Left renal pelvis (tissue), 4 donors: ENCODE results near the gene AKR1B1. TPM values are rescaled to one million over a fixed set of nuclear protein-coding genes. Genes with fewer than 3 reads are reported as not detected.
A peak's percentile ranks its signal among the peaks of the same experiment; 100 is the strongest.

Experiments used
- DNase-seq, 4 donors: peaks; one replicate each; pipeline ENCODE4 v3.0.0-alpha.2; 2013; ENCODE audit warnings: low read depth in 4 of 4, low spot score in 3 of 4
- polyA plus RNA-seq, 4 donors: library from polyadenylated mRNA; unstranded; fragments of 120-200 nt; gene quantifications; one replicate each; pipeline ENCODE4 v1.2.1, GENCODE V29; 2013; ENCODE audit not compliant: insufficient read length in 4 of 4

AKR1B1 gene
- polyA plus RNA-seq, 4 donors = 67.7 to 111 (median 97.8) TPM

DNA sequence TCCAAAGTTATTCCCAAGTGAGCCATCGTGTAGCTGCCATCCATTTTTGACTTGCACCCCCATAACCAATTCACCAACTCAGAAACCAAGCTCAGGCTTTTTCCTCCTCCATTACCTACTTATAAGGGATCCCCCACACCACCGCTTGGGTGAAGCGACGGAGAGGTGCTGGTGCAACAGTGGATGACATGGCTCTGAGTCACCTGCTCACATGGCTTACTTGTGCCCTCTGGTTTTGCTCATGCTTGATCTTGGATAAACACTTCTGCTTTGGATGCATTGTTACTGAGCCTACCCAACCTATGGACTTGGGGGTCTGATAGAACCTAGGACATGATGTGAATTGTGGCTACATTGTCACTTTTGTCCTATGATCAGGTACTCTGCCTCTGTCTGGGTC, 12.0 kb upstream of the AKR1B1 start:
- no peak for DNase-seq

DNA sequence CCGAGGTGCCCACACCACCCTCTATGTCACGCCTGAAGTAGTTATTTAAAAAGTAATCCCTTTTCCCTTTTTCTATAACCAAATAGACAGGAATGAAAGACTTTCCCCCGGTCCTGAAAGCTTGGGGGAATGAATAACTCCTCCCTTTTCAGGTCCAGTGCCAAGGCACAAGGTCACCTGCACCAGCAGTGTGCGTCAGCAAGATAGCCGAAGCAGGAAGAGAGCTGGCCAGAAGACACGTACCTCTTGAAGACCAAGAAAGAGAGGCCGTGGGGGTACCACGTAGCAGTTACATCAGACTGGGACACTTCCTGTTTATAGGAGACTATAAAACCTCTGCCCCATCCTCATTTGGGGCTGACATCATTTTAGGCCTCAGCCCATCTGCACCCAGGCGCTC, 10.7 kb upstream of the AKR1B1 start:
- DNase-seq = no peak

DNA sequence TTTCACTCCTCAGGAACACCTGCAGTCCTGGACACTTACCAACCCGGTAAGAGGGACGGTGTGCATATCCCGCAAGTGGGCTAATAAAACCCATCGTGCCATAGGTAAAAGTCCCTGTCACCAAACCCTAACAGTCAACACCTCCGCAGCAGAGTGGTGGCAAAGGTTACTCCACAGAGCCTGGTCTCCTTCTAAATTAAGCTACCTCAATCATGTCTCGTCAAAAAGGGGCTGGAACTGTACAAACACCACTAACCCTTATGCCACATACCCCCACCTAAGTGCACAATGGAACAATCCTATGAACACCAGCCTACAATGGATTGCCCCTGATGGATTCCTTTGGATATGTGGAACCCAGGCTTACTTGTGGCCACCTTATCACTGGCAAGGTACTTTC, 9.6 kb upstream of the AKR1B1 start:
- DNase-seq = no peak

DNA sequence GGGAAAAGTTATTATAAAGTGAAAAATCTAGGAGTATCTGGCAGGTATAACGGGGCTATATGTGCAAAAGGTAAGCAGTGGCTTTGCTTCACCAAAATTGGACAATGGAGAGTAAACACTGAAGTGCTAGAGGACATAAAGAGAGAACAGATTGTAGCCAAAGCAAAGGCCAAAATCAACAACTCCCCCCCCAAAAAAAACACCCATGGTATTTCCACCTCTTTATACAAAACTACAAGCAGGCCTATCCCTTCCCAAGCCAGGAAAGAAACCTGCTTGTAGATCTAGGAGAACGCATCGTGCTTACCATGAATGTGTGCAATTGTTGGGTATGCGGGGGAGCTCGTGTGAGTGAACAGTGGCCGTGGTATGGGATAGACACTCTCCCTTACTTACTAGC, 9.2 kb upstream of the AKR1B1 start:
- no peak for DNase-seq

DNA sequence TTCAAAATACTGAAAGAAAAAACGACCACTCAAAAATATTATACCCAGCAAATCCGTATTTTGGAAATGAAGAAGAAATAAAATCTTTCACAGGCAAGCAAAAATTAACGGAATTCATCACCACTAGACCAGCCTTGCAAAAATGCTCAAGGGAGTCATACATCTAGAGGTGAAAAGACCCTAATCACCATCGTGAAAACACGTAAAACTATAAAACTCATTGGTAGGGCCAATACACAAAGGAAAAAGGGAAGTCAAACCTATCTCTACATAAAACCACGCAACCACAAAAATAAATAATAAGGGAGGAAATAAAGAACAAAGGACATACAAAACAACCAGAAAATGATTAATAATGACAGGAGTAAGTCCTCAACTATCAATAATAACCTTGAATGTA, 6.6 kb upstream of the AKR1B1 start:
- DNase-seq = no peak

DNA sequence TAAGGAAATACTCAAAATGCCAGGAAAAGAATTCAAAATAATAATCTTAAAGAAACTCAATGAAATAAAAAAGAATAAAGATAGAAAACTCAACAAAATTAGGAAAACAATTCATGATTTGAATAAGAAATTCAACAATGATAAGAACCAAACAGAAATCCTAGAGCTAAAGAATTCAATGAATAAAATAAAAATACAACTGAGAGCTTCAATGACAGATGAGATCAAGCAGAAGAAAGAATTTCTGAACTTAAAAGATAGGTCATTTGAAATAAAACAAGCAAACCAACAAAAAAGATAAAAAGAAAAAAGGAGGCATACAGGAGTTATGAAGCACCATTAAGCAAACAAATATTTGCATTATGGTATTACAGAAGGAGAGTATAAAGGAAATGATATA, 5.6 kb upstream of the AKR1B1 start:
- DNase-seq = no peak

DNA sequence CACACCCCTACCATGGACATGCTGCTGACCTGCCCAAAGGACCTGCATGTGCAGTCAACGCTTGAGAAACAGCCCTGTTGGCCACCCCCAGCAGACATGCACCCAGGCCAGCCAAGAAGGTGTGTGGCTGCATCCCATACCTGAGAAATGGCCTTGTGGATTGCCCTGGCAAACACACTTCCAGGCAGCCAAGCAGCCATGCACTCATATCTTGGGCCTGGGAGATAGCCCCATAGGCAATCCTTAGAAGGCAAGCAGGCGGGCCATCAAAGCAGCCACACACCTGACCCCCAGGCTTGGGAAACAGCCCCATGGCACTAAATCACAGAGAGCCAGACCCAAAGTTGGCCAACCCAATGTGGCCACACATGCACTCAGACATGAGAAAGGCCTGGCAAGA, 4.9 kb upstream of the AKR1B1 start:
- DNase-seq = no peak

DNA sequence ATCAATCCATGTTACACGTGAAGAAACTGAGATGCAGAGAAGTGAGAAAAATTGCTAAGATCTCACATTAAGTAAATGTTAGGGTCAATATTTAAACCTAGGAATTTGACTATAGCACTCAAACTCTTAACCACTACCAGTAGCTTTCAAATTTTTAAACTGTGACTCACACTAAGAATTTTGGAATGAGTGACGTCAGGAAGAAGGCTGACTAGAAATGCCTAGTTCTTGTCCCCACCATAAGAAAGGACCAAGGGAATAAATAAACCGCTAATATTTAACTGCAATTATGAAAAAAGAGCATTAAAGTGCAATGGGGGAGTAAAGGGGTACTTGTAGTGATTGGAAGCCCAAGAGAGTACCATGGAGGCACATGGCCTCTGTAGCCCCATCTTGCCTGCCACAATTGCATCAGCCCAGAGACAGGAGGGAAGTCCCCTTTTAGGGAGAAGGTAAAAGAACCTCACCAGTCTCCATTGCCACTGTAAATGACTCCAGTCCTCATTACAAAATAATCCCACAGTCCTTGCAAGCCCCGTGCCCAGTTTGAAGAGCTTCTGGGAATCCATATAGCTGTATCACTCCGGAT, 3.5 kb upstream of the AKR1B1 start:
- DNase-seq = no peak

DNA sequence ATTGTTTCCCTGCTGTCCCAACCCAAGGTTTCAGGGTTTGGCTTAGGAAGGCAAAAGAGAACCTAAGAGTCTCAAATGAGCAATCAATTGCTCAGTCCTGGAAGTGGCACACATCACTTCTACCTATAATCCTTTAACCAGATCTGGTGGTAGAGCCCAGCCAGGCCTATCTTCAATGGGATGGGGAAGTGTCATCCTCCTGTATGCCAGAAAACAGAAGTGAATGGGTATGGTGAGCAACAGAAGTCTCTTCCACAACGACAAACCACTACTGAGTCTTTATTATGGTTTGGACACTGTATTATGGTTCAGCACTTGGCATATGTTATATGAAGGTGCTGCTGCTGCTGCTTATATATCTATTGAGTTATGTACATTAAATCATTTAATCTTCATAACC, 3.0 kb upstream of the AKR1B1 start:
- no peak for DNase-seq

DNA sequence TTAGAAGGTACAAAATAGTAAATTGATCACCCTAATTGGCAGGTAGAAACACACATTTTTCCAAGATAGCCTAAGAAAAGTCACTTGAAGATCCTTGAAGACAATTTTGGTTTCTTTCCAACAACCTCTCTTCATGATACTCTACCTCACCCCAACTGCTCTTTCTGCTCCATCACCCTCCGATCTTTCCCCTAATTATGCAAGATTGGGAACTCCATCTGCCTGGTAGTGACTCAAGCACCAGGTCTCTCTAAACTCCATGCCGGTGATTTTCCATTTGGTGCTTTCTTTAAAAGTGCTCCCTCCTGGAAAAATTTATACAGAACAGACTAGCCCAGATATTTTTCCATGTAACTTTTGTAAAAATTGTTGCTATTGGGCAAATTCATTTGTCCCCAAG, 1.1 kb upstream of the AKR1B1 start:
- DNase-seq = no peak

DNA sequence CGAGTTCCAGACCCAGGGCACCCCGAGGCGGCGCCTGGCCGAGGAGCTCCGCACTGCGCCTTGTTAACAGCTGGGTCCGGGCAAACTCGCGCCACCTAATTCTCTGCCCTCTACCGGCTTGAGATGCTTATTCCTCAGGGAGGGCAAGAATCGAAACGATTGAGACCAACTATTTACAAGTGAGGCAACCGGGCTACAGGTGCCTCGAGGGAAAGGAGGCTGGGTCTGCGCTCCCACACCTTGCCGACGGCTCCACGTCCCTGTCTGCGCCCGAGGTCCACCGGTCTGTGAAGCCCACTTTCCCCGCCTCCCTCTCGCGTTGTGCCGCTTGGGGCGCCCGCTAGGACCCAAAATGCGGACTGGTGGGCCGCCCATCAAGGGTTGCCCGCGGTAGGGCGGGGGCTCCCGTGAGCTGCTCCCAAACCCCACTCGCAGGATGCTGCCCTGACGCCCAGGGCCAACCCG, 527 bp downstream of the AKR1B1 start:
- peak in 2 of 4 donors; percentile 18 to 45 for DNase-seq

DNA sequence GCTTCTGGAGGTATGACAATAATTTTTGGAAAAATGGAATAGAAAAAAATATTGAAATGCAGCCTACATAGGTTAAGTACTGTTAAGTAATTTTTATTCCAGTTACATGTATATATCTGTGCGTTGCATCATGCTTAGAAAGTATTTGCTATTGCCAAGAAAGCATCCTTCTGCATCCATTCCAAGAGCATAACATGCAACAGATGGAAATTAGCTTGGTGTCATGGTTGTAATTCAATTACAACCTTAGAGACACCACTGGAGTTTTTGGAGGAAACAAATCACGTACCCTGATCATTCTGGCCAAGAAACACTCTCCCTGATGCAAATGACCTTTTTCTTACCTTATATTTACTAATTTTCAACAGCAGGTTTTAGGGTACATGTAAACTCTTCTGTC, 1.7 kb downstream of the AKR1B1 start:
- DNase-seq = no peak

DNA sequence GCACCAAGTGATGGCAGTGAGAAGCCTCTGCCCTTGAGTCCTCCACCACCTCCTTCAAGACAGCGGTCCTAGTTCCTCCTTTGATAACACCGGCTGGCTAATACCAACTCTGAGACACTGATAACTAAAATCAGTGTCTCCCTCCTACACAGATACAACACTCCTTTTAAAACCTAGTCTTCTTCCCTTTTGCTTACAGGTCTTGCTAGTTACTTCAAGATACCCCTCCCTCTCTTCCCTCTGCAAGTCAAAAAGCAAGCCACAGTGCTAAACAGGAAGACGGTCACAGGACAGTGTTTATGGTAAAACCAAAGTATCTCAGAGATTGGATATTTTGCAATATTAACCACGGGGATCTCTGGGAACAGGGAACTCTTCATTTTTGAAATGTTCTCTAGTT, 4.6 kb downstream of the AKR1B1 start:
- DNase-seq = no peak

DNA sequence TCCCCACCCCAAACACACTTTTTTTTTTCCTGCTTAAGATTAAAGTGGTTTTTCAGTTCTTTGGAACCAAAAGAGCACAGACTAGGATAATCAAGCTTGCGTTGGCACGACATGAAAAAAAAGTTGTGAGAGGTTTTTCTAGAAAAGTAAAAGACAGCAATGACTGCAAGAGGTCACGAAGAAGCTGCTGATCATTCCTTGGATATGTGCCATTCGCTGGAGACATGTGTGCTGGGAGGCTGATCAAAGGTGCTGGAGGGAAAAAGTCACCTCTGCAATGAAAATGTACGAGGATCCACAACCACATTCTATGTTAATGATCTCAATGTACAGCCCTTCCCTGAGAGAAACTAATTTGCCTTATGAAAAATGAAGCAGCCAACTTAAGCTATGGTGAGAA, 5.4 kb downstream of the AKR1B1 start:
- no peak for DNase-seq

DNA sequence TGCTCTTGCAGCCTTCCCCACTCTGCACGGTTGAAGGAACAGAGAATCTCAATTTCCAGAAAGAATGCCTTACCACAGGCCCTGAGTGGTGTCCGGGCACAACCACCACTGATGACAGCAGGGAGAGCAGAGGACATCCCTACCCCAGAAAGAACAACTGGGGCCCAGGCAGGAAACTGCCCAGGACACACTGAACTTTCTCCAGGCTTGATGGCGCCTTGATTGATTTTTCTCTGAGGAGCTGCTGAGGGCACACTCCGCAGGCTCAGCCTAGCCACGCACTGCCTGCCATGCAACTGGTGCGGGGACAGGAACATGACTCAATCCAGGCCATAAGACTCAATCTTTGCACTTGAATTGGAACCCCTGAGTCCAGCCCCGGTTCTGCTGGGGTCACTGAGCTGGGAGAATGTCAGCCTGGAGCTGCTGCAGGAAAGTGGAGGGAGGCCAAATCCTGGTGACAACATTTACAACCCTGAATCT, 5.9 kb downstream of the AKR1B1 start:
- no peak for DNase-seq

DNA sequence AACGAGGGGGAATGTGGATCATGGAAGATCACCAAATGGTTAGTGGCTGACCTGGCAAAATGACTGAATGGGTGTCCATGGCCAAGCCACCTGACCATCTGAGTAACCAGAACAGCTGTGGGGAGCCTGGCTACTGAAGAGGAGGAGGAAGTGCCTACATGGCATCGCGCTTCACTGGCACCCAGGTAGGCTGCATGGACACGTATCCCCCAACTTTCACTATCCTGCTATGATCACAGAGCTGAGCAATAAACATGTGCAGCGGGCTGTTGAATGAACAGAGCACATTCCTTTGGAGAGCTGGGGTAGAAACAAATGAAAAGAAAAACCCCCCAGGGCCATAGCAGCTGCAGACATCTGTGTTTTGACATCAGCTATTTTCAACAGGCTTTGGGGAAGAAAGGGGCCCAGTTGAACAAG, 6.5 kb downstream of the AKR1B1 start:
- DNase-seq = peak in 3 of 4 donors; percentile 41 to 58 (median 51)

DNA sequence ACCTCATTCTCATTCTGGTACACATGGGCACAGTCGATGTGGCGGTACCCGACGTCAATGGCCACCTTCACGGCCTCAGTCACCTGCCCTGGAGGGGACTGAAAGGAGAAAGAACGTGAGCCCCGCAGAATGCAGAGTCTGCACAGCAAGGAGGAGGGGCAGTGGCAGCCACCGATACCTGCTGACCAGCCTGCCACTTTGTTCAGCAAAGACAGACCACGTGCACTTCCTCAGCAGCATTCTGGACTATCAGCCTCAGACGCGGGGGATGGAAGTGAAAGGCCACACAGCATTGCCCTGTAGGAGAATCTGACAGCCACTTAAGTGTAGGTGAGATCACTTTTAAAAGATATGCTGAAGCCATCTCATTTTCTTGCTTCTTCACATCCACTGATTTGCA, 7.2 kb downstream of the AKR1B1 start:
- DNase-seq = no peak

DNA sequence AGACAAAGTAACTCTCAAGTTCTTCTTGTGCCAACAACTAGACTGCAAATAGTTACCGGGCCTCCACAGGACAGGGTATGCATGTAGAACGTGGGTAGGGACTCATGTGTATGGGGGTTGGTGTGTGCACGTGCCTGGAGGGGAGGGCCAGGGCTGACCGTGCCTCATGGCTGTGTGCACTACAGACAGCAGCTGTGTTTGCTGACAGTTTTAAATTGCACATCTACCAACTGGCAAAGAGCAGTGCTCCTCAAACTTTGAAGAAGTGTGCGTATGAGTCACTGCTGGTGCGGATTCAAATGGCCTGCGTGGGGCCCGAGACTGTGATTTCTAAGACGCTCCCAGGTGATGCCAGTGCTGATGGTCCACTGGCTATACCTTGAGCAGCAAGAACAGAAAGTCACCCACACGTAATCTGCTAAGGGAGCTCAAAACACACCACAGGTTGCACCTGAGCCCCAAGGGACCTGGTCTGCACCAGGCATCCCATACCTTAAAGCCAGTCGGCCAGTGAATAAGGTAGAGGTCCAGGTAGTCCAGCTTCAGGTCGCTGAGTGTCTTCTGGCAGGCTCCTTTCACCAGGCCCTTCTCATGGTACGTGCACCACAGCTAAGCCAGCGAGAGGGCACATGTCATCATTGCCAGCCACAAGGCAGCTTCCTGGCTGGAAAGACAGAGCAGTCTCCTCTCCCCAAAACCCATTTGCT, 8.5 kb downstream of the AKR1B1 start:
- no peak for DNase-seq

DNA sequence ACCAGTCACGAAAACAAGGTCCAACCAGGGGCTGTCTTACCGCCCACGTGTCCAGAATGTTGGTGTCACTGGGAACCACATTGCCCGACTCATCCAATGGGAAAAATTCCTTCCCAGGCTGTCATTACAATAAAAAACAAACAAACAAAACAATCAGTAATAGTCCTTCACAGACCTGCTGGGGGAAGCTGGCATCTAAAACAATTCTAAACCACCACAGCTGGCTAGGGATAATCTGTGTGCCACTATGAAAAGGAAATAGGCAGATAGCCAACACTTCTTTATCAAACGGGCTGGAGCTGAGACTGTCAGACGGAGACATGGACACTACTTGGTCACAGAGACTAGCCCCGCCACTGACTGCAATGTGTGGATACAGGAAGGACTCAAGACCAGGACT, 9.2 kb downstream of the AKR1B1 start:
- DNase-seq = no peak

DNA sequence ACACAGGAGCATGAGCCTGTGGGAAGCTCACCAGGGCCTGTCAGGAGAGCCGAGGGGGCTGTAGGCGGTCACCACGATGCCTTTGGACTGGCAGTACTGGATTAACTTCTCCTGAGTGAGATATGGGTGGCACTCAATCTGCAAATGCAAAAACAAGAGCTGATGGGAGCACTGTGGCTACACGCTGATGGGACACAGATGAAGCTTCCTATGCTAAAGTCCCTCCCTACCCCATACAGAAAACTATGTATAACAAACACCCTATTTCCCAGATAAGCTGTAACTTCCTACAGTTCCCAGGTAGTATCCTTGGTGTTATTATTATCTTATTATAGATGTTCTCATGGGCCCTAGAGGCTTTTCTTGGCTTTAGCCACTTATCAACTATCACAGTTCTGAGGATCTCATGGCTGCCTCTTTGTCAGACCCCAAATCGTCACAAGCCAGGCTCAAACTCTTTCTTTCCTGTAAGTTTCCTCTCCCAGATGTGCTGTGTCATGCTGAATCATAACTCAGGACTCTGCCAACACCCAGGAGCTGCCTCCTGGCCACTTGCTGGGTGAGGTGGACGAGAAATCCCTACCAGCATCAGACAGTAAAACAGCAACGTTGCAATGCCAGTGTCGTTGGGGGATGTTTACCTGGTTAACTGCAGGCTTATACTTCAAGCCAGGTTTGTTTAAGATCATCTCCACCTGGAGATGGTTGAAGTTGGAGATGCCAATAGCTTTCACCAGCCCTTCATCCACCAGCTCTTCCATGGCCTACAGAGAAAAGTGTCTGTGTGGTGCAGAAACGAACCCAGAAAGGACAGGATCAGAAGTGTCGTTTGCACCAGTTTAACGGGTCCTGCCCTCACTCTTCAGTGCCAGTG, 10.3 kb downstream of the AKR1B1 start:
- DNase-seq = no peak

DNA sequence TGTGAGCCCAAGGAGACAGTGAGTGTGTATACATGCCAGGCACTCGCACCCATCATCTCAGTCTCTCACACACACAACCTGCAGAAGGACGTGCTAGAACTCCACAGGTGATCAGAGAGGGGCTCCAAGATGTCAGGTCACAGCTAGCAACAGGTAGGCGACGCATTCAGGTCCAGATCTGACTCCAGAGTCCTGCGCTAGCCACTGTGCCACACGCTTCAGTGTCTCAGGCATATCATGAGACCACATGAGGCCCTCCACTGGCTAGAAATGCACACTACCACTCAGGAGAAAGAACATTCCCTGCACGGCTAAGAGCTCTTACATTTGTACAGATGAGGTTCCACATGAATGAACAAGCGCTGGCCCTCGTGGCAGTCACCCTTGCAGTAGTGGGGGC, 11.5 kb downstream of the AKR1B1 start:
- no peak for DNase-seq

DNA sequence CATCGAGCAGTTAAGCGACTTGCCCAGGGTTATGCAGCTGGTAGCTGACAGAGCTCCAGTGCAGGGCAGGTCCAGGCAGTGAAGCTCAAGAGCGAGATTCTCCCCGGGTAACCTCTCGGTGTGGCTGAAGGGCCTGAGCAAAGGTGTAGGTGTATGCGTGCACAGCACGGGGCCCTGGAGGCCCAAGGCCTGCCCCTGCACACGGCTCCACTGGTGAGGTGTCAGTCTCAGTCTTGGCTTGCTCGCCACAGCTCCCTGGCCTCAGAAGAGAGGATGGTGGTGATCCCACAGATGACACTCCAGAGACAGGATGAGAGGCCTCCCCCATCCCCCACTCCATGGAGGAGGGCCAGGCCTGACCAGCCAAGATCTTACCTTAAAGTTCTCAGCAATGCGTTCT, 12.0 kb downstream of the AKR1B1 start:
- DNase-seq = no peak
